Naive B cell (primary cell): ENCODE measurements around the gene CDH20. TPM values are rescaled to one million over a fixed set of nuclear protein-coding genes. Genes with fewer than 3 reads are reported as not detected.

Source experiments
- ATAC-seq, 2 donors: fragments of 150-1000 bp; cut with Tn5 transposase; 2 replicates each; pipeline ENCODE4 v1.10.0; 2021; ENCODE audit warnings: low read depth in 2 of 2, mild to moderate bottlenecking in 2 of 2, moderate library complexity in 2 of 2
- DNase-seq: peaks from one replicate; pipeline ENCODE4 v3.0.0; 2022
- H3K27ac Mint-ChIP-seq, 6 donors: one replicate each; pipeline ENCODE4 v1.8.0; 2020 to 2022; ENCODE audit warnings: mild to moderate bottlenecking in 6 of 6, mixed read lengths in 6 of 6, moderate library complexity in 5 of 6, inconsistent platforms in 2 of 6
- H3K27me3 Mint-ChIP-seq, 3 donors: one replicate each; pipeline ENCODE4 v1.8.0; 2021 to 2022; ENCODE audit warnings: mixed read lengths in 3 of 3, mild to moderate bottlenecking in 1 of 3
- H3K36me3 Mint-ChIP-seq, 2 donors: one replicate each; pipeline ENCODE4 v1.8.0; 2020 to 2022; ENCODE audit warnings: mixed read lengths in 2 of 2, inconsistent platforms in 1 of 2, mild to moderate bottlenecking in 1 of 2
- H3K4me1 Mint-ChIP-seq, 3 donors: one replicate each; pipeline ENCODE4 v1.8.0; 2020 to 2022; ENCODE audit warnings: mixed read lengths in 3 of 3, inconsistent platforms in 1 of 3, mild to moderate bottlenecking in 1 of 3, moderate library complexity in 1 of 3
- H3K4me3 Mint-ChIP-seq, 8 donors: one replicate each; pipeline ENCODE4 v1.8.0; 2020 to 2022; ENCODE audit warnings: mild to moderate bottlenecking in 8 of 8, mixed read lengths in 8 of 8, moderate library complexity in 8 of 8, inconsistent platforms in 2 of 8
- H3K9me3 Mint-ChIP-seq, 7 donors: one replicate each; pipeline ENCODE4 v1.8.0; 2020 to 2022; ENCODE audit warnings: mixed read lengths in 7 of 7, mild to moderate bottlenecking in 5 of 7, inconsistent platforms in 2 of 7, moderate library complexity in 1 of 7
- polyA plus RNA-seq, 6 donors: library from polyadenylated mRNA; unstranded; fragments of 300-500 nt; fragmentation: Illumina TruSeq; gene quantifications; one replicate each; pipeline ENCODE4 v1.2.3, GENCODE V29; 2021; ENCODE audit warnings: low read depth in 6 of 6

CDH20 gene
- polyA plus RNA-seq, 6 donors from 2014 or later: 0.20 to 0.22 TPM; not detected in 4

DNA sequence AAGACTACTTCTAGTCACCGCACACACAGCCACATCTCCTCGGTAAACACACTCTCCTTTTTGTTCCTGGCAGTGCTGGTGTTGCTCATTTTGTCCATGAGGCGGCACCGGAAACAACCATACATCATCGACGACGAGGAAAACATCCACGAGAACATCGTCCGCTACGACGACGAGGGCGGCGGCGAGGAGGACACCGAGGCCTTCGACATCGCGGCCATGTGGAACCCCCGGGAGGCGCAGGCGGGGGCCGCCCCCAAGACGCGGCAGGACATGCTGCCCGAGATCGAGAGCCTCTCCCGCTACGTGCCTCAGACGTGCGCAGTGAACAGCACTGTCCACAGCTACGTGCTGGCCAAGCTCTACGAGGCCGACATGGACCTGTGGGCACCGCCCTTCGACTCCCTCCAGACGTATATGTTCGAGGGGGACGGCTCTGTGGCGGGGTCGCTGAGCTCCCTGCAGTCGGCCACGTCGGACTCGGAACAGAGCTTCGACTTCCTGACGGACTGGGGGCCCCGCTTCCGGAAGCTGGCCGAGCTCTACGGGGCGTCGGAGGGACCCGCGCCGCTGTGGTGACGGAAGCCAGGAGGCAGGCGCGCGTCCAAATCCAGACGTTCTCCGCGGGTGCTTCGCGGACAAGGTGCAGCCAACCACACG lies 221.0 kb downstream of the CDH20 start:
- H3K4me1 Mint-ChIP-seq: no peaks in the 10 kb centered on the region
- H3K27ac Mint-ChIP-seq: peak overlapping the region in 3 of 6 donors; percentile 53 to 92 (median 56)
- ATAC-seq: peak; percentile 60 to 71
- H3K9me3 Mint-ChIP-seq: peaks cover 0 to 7% (median 0%) of the 10 kb centered on the region in 7 donors
- no peaks in the 10 kb centered on the region for H3K36me3 Mint-ChIP-seq
- H3K27me3 Mint-ChIP-seq: peaks cover 0 to 8% (median 7%) of the 10 kb centered on the region in 3 donors
- peak overlapping the region; percentile 33 to 86 (median 78) for H3K4me3 Mint-ChIP-seq
- peak; percentile 1 for DNase-seq

DNA sequence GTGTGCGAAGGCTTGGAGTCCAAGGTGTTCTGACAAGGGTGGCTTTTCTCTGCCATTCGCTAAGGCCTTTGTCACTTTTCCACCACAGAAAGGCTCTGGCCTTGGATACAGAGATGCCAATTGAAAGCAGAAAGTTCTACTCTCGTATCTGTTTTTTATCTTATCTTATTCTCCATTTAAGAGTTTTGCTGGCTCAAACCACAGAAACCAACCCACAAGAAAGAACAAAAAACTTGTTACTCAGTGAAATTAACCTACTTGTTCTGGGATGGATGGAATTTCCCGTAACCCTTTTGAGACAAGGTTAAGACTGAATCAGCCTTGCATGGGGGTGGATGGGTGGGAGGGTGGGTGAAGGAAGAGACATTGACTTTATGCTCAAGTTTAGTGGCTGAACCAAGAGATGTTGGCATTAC lies 221.7 kb downstream of the CDH20 start:
- peaks cover 0 to 8% (median 4%) of the 10 kb centered on the region in 3 donors for H3K27me3 Mint-ChIP-seq
- H3K4me3 Mint-ChIP-seq: peak overlapping the region in 6 of 8 donors; percentile 43 to 86 (median 78)
- DNase-seq (no peak), ATAC-seq (no peak)
- peaks cover 0 to 13% (median 0%) of the 10 kb centered on the region in 7 donors for H3K9me3 Mint-ChIP-seq
- no peaks in the 10 kb centered on the region for H3K36me3 Mint-ChIP-seq
- no peaks in the 10 kb centered on the region for H3K4me1 Mint-ChIP-seq
- H3K27ac Mint-ChIP-seq: no peak overlapping the region

DNA sequence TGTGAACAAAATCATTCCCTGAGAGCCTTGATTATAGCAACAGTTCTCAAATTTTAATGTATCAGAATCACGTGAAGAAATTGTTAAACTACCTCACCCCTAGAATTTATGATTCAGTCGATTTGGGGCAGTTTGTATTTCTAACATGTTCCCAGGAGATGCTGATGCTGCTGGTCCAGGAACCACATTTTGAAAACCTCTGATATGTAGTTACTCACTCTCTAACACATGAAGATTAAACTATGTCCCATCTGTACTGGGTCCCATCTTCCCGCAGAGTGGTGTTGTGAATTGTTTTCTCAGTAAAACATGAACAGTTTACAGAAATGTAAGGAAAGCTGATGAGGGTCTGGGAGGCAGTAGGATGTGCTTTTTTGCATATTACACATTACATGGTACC lies 223.1 kb downstream of the CDH20 start:
- Mint-ChIP-seq H3K4me1 (no peaks in the 10 kb centered on the region), H3K4me3 (no peak overlapping the region), H3K9me3 (peaks cover 0 to 14% (median 4%) of the 10 kb centered on the region in 7 donors), H3K27me3 (peaks cover 0 to 8% (median 7%) of the 10 kb centered on the region in 3 donors), H3K36me3 (no peaks in the 10 kb centered on the region), H3K27ac (no peak overlapping the region)
- ATAC-seq (no peak), DNase-seq (no peak)

DNA sequence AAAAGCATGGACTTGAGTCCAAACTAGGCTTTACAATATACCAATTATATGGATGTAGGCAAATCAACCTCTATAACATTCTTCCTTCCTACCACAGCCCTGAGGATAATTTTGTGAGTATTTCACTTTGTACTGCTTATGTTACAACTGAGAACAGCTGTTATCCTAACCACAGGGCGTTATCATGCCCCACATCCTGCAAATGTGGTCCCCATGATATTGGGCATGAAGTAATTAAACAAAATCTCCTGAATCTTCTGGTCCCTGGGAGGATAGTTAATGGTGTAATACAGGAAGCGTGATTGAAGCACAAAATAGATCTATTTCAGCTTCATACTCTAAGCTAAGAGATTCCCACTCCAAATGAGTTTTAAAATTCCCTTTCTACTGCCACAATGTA lies 223.6 kb downstream of the CDH20 start:
- Mint-ChIP-seq H3K9me3 (peaks cover 0 to 14% (median 5%) of the 10 kb centered on the region in 7 donors), H3K4me1 (no peaks in the 10 kb centered on the region), H3K27me3 (peaks cover 0 to 8% (median 7%) of the 10 kb centered on the region in 3 donors), H3K4me3 (no peak overlapping the region), H3K36me3 (no peaks in the 10 kb centered on the region), H3K27ac (no peak overlapping the region)
- no peak for DNase-seq
- no peak for ATAC-seq

DNA sequence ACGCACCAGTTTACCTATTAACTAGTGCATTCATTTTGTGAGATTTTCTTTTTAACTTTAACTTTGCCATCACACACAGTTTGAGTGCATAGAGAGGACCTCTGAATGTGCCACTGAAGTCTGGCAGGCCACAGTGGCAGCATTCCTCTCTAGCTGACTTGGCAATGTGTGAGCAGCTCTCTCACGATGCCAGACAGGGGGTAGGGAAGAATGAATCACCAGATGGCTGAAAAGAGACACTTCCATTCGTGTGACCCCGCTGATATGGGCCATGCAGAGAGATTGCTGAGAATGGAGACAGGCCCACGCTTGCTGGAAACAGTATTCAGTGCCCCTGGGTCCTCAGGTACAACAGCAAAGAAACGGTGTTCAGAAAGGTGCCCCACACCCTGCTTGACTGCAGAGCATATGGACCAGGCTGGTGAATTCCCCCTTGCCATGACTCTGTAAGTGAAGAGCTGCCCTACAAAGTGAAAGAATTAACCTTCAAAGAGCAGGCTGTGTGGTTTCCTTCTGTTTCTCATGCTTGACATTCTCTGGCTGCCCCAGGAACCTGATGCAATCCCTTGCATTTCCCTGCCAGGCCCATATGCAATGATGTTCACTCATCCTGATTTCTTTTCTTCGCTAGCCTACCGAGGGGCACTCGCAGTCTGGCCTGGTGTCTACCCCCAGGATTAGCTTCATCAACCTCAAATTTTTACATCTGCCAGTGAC lies 236.1 kb downstream of the CDH20 start:
- ATAC-seq (no peak), DNase-seq (no peak)
- Mint-ChIP-seq H3K4me3 (no peak overlapping the region), H3K9me3 (peaks cover 0 to 19% (median 9%) of the 10 kb centered on the region in 7 donors), H3K36me3 (no peaks in the 10 kb centered on the region), H3K27ac (no peak overlapping the region), H3K4me1 (no peaks in the 10 kb centered on the region), H3K27me3 (peaks cover 19 to 21% (median 20%) of the 10 kb centered on the region in 3 donors)

DNA sequence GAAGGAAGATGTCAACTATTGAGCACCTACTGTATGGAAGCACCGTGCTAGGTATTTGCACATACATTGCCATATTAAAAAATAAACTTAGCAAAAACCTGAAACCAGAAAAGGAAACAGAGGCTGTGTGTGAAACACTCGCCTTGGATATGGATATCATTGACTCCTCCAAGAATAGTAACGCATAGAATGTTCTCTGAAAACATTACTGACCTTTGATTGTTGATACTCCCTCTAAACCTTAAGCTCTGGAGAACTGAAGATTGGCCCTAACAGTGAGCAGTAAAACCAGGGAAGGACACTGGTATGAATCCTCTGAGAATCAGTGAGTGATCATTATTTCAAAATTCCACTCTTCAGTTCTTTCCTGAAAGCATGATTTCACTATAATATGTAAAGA lies 236.8 kb downstream of the CDH20 start:
- Mint-ChIP-seq H3K27me3 (peaks cover 19 to 21% (median 20%) of the 10 kb centered on the region in 3 donors), H3K9me3 (peaks cover 0 to 19% (median 9%) of the 10 kb centered on the region in 7 donors), H3K4me3 (no peak overlapping the region), H3K4me1 (no peaks in the 10 kb centered on the region), H3K27ac (no peak overlapping the region), H3K36me3 (no peaks in the 10 kb centered on the region)
- ATAC-seq (no peak), DNase-seq (no peak)

DNA sequence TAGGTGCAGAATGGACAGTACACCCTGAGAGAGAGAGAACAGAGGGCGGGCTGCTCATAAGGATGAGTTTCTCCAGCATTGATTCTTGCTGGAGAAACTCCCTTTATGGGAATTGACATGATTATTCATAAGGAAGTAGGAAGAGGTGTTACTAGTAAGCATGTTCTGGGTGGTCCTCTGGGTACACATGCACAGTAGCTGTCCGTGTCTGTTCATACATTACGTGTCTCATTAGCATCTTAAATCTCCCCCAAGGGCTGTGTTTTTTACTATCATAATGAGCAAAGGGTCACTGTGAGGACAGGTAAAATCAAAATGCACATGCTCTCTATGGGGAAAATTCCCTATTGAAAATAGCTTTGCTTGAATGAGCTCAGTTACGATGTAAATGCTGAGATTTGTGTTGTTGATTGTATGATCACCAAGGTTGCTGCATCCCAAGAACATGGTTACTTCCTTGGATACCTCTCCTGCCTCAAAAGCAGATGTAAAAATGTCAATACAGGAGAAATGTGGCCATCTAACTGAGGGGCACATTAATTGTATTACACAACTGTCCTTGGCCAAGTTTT lies 238.9 kb downstream of the CDH20 start:
- Mint-ChIP-seq H3K36me3 (no peaks in the 10 kb centered on the region), H3K4me1 (no peaks in the 10 kb centered on the region), H3K9me3 (peaks cover 0 to 19% (median 5%) of the 10 kb centered on the region in 7 donors), H3K27me3 (peaks cover 20 to 31% (median 20%) of the 10 kb centered on the region in 3 donors), H3K4me3 (no peak overlapping the region), H3K27ac (no peak overlapping the region)
- ATAC-seq: no peak
- DNase-seq: no peak

DNA sequence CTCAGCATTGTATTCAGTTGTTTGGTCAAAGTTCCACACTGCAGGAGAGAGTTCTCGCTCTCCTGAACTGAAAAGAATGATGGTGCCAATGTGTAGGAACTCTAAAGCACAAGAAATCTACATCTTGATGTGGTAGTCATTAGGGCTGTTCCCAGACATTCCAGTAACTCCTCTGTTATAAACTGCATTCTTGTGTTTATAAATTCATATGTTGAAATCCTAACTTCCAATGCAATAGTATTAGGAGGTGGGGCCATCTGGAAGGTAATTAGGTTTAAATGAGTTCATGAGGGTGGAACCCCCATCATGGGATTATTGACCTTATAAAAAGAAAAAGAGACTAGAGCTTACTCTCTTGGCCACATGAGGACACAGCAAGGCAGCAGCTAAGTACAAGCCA lies 239.6 kb downstream of the CDH20 start:
- no peaks in the 10 kb centered on the region for H3K36me3 Mint-ChIP-seq
- no peak overlapping the region for H3K4me3 Mint-ChIP-seq
- DNase-seq (no peak), ATAC-seq (no peak)
- H3K27me3 Mint-ChIP-seq: peaks cover 19 to 38% (median 27%) of the 10 kb centered on the region in 3 donors
- no peaks in the 10 kb centered on the region for H3K4me1 Mint-ChIP-seq
- peak overlapping the region in 1 of 6 donors; percentile 26 for H3K27ac Mint-ChIP-seq
- H3K9me3 Mint-ChIP-seq: peaks cover 0 to 19% (median 4%) of the 10 kb centered on the region in 7 donors

DNA sequence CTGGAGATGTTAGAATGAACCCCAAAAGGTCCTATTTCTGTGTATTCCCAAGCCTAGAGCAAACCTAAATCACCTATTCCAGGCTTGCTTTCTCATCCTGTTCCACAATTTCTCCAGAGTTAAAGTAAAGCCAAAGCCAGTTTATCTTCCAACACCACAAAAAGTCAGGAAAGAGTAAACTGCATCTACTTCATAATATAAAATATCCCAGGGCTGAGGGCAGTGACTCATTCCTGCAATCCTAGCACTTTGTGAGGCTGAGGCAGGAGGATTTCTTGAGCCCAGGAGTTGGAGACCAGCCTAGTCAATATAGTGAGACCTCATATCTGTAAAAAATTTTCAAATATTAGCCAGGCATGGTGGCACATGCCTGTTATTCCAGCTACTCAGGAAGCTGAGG lies 241.4 kb downstream of the CDH20 start:
- H3K27ac Mint-ChIP-seq: no peak overlapping the region
- H3K36me3 Mint-ChIP-seq: no peaks in the 10 kb centered on the region
- DNase-seq (no peak), ATAC-seq (no peak)
- peaks cover 22 to 38% (median 33%) of the 10 kb centered on the region in 3 donors for H3K27me3 Mint-ChIP-seq
- H3K4me1 Mint-ChIP-seq: no peaks in the 10 kb centered on the region
- H3K4me3 Mint-ChIP-seq: no peak overlapping the region
- peaks cover 0 to 12% (median 2%) of the 10 kb centered on the region in 7 donors for H3K9me3 Mint-ChIP-seq

DNA sequence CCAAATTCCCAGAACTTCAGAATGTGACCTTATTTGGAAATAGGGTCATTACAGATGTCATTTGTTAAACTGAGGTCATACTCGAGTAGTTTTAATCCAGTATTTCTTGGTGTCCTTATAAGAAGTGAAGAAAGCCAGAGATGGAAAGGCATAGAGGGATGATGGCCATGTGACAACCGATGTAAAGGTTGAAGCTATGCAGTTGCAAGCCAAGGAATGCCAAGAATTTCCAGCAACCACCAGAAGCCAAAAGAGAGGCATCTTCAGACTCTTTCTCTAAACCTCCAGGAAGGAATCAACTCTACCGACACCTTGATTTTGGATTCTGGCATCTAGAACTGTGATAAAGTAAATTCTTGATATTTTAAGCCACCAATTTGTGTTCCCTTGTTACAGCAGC lies 242.2 kb downstream of the CDH20 start:
- H3K9me3 Mint-ChIP-seq: peaks cover 0 to 12% (median 2%) of the 10 kb centered on the region in 7 donors
- H3K4me1 Mint-ChIP-seq: no peaks in the 10 kb centered on the region
- no peak overlapping the region for H3K4me3 Mint-ChIP-seq

DNA sequence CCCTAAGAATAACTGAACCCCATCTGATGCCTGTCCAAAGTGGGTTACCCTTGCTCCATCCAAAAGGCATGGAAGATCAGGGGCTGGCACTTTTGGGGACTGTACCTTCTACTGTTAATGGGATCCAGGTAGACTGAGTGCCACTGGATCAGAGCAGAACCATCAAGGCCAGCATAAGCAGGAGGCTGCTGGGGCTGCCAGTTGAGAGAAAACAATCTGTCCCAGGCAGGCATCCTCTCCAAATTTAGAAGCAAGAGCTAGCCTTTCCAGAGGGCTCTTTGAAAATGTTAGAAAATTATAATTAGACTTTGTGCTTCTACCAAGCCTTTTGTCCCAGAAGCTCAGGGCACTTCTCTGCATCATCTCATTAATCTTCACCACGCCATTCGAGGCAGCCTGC lies 245.6 kb downstream of the CDH20 start:
- Mint-ChIP-seq H3K9me3 (peaks cover 0 to under 1% (median 0%) of the 10 kb centered on the region in 7 donors), H3K4me1 (peaks cover 0 to 10% (median 6%) of the 10 kb centered on the region in 3 donors), H3K36me3 (no peaks in the 10 kb centered on the region), H3K27me3 (peaks cover 32 to 57% (median 52%) of the 10 kb centered on the region in 3 donors), H3K27ac (no peak overlapping the region), H3K4me3 (no peak overlapping the region)
- ATAC-seq (no peak), DNase-seq (no peak)

More for the DNA sequence above, 242.2 kb downstream of the CDH20 start:
- Mint-ChIP-seq H3K27ac (no peak overlapping the region), H3K27me3 (peaks cover 26 to 46% (median 41%) of the 10 kb centered on the region in 3 donors), H3K36me3 (no peaks in the 10 kb centered on the region)
- no peak for DNase-seq
- no peak for ATAC-seq

DNA sequence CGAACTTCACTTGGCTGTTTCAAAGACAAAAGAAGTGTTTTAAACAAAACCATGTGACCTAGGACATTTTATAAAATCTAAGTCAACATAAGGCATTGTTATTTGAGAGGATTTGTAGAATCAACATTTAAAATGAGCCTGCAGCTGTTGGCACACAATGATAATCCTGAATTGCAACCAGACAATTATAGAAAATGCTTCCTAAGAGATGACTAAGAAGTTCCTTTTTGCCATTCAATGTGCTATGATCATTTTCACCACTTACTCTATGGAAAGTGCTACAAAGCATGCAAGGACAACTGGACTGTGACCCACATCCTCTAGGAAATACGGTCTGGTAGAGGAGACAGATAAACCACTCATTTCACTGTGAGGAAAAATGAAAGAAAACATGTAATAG lies 246.4 kb downstream of the CDH20 start:
- H3K4me3 Mint-ChIP-seq: no peak overlapping the region
- no peak overlapping the region for H3K27ac Mint-ChIP-seq
- no peaks in the 10 kb centered on the region for H3K9me3 Mint-ChIP-seq

DNA sequence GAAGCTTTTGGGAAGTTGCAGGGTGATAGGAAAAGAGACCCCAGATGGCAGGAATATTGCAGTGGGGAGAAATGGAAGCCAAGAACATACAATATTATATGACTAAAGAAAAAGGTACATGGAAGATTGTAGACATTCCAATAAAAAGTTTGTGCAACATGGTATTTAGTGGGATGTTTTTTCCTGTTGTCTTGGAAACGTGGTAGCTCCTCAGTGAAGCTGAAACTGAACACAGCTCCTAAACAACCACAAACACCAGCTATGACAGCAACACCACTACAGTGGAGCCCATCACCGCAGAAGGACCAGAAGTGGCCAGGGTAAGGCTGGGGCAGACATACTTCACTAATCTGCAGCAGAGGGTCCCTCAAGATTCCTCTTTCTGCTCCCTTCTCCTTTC lies 246.8 kb downstream of the CDH20 start:
- Mint-ChIP-seq H3K4me3 (no peak overlapping the region), H3K9me3 (no peaks in the 10 kb centered on the region), H3K36me3 (no peaks in the 10 kb centered on the region), H3K27ac (no peak overlapping the region), H3K4me1 (peaks cover 0 to 10% (median 6%) of the 10 kb centered on the region in 3 donors), H3K27me3 (peaks cover 32 to 59% (median 51%) of the 10 kb centered on the region in 3 donors)
- DNase-seq (no peak), ATAC-seq (no peak)

More for the DNA sequence above, 246.4 kb downstream of the CDH20 start:
- no peak for ATAC-seq
- Mint-ChIP-seq H3K27me3 (peaks cover 32 to 59% (median 51%) of the 10 kb centered on the region in 3 donors), H3K4me1 (peaks cover 0 to 10% (median 6%) of the 10 kb centered on the region in 3 donors), H3K36me3 (no peaks in the 10 kb centered on the region)
- no peak for DNase-seq
